ENCODE data around the gene EXOC6B.

The EXOC6B gene

DNA sequence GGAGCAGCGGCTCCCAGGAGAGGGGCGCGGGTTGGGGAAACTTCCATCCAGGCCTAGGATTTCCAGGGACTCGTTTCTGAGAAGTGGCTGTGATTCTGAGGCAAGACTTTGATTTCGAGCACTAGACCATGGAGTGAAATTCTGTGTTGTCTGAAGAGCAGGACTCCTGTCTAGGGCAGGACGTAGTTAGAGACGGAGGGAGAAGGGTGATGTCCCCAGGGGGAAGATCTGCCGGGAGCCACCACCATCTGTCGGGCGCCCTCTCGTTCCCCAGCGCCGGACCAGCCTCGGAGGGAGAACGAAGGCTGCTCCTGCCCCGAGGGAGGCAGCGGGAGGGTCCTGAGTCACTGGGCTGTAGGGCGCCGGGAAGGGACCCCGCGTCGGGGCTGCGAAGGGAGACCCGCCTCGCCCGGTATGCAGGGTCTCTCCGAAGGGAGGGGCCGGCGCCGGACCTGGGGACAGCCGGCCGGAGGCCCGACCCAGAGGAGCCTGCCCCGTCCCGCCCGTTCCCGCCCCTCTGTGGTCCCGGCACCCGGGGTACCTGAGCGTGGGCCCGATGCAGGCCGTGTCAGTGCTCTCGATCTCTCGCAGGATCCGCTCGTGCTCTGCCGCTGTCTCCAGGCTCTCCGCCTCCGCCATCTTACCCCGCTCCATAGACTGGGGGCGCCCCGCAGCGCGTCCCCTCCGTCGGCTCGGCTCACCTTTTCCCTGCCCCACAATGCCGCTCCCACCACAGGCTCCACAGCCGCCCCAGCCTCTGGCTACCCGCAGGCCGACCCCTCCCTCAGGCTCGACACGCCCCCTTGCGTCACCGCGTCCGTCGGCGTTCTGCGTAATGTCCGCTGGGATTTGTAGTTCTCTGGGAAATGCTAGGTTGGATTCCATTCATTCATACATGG, at the start of gene EXOC6B:
EXOC6B (minus strand) TSS at position 777 of the 899 bp plus-strand sequence.
- DNase-seq, result peak; percentile 72 to 87 (median 79)

GRCh38 chr2:72871880-72872279, 46.0 kb upstream of the EXOC6B start:
- DNase-seq, result no peak

DNA sequence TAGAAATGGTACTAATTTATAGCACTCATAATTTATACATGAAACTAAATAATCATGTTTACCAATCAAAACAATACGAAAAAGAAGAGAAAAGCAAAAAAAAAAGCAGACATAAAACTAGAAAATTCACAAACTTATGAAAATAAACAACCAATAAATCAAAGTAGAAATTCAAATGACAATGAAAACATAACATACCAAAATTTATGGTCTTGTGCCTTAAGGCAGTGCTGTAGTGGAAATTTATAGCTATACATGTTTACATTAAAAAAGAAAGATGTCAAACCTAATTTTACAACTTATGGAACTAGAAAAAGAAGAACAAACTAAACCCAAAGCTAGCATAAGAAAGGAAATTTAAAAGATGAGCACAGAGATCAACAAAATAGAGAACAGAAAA, 45.2 kb upstream of the EXOC6B start:
- no peak for DNase-seq

- no peak for DNase-seq
Measured at GRCh38 chr2:72864500-72864899, 38.7 kb upstream of the EXOC6B start.

DNA sequence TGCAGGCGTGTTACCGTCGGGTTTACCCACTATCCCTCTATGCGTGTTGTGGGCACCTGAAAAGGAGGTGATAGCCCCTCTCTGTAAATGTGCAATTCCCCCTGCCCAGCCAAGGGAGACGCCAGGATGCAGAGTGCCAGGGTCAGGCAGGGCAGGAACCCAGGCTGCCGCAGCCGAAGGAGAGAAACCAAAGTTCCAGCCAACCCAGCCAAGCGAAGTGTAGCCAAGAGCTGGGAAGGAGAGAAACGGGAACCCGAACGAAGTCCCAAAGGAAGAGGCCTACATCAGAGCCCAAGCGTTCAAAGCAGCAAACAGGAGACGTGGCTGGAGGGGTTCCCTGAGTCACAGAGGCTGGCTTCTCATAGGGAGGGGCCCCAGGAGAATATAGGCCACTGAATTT, 37.2 kb upstream of the EXOC6B start:
- DNase-seq, result no peak

DNA sequence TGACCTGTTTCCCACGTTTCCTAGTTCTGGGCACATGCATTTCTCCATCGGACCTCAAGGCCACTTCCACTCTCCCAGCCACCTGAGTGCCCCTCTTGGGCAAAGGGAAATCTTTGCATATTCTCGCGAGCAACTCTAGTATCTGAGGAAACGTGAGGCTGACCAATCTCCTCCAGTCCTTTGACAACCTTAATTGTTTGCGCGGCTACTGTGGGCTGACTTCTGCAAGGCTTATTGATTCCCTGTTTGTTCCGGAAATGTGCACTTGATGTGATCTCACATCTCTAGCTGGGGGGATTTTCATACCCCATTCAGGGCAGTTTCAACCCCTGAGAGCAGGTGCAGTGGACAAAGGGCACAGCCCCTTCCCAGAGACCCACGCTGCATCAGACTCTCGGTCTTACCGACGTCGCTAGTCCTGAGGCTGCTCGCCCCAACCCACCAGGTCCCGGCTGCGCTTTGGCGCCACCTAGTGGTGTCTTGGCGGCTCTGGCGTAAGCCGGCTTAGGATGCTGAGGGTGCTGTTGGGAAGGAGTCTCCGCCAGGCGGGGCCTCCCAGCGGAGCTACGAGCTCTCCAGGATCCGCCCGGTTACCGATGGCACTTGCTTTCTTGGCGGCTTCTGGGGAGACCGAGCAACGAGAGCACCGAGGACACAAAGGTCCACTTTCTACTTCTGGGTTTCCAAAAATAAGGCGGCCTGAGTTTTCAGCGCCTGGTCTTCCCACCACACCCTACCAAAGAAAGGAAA, 36.6 kb upstream of the EXOC6B start:
- peak; percentile 59 to 85 (median 76) for DNase-seq

- peak in 5 of 6 experiments; percentile 2 to 55 (median 47) for DNase-seq
Measured at GRCh38 chr2:72859831-72860262, 34.0 kb upstream of the EXOC6B start.

GRCh38 chr2:72851333-72851732, 25.5 kb upstream of the EXOC6B start:
- DNase-seq, result no peak

DNA sequence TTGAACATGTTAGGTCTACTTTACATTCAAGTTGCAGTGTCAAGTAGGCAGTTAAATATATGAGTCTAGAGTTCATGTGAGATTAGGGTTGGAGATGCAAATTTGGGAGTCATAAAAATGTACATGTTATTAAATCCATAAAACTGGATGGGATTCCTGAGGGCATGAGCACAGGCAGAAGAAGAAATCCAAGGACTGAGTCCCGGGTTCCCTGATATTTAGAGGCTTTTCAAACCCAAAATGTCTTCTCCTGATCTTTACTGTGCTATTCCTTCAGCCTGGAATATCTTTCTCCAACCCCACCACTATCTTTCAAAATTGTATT, 23.3 kb upstream of the EXOC6B start:
- no peak for DNase-seq

DNA sequence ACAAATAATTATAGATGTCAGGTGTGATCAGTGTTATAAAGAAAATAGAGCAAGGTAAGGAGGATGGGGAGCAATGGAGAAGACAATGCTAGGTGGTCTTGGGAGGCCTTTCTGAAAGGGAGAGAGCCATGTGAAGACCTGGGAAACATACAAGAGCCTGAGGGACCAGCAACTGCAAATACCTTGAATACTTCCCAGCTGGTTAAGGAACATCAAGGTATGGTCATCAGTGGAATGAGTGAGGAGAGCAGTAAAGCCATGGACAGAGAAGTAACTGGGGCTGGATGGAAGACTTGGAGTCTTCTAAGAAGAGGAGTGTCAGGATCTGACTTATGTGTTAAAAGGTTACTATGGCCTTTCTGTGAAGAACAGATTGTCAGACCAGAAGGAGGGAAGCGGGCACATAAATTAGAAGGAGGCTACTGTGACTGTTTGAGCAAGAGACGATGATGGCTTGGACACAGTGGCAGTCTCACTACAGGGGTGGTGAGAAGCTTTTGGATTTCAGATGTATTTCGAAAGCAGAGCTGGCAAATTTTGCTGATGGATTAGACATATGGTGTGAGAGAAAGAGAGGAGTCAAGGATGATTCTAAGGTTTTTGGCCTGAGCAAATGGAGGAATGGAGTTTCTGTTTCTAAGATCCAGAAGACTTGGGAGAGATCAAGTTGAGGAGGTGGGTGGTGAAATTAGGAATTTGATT, 22.8 kb upstream of the EXOC6B start:
- no peak for DNase-seq

GRCh38 chr2:72847534-72848315, 21.9 kb upstream of the EXOC6B start:
- DNase-seq, result no peak

DNA sequence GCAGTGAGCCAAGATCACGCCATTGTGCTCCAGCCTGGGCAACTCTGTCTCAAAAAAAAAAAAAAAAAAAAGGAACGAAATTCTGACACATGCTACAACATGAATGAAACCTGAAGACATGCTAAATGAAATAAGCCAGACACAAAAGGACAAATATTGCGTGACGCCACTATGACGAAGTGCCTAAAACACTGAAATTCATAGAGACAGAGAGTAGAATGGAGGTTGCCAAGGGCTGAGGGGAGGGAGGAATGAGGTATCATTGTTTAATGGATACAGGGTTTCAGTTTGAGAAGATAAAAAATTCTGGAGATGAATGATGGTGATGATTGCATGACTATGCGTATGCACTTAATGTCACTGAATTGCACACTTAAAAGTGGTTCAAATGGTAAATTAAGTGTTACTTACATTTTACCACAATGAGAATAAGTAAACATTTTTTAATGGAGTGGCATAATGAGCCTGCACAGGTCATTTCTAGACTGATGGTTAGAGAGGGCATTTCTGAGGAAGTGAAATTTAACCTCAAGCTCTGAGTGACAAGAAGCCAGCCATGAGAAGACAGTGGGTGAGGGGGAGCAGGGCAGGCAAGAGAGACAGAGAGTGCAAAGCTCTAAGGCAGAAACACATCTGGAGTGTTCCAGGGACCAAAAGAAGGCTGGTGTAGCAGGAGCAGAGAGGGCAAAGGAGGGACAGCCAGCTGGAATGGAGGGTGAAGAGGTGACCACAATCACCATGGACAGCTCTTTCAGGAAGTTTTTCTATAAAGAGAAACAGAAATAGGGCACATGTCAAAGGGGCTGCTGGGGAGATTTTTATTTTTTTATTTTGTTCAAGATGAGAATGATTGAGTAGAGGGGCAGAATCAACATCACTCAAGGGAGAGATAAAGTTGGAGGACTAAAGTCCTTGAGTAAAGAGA, 20.6 kb upstream of the EXOC6B start:
- no peak for DNase-seq

DNA sequence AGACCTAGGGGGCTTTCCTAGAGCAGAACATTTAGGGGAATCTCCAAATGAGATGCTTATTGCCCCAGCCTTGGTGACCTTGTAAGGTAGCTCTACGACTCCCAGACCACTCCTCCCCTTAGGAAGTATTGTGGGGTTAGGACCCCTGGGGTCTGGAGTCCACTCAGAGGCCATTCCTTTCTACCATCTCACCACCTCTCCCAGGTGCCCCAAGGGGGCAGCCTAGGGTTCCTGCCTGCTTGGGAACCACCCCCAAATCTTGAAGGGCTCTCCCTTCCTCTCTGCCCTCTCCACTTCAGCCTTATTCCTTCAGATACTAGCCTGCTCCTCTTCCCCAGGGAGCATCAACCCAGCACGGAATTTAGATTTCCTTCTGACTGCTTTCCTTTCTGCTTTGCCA, 17.5 kb upstream of the EXOC6B start:
- DNase-seq, result no peak

GRCh38 chr2:72841462-72842125, 15.8 kb upstream of the EXOC6B start:
- DNase-seq, result no peak

- no peak for DNase-seq
Measured at GRCh38 chr2:72840066-72840465, 14.2 kb upstream of the EXOC6B start.

GRCh38 chr2:72837171-72837570, 11.3 kb upstream of the EXOC6B start:
- no peak for DNase-seq

- DNase-seq, result no peak
Measured at GRCh38 chr2:72835403-72835802, 9.6 kb upstream of the EXOC6B start.

GRCh38 chr2:72834596-72834995, 8.8 kb upstream of the EXOC6B start:
- no peak for DNase-seq

GRCh38 chr2:72833084-72833714, 7.4 kb upstream of the EXOC6B start:
- peak in 3 of 6 experiments; percentile 12 to 35 (median 20) for DNase-seq

DNA sequence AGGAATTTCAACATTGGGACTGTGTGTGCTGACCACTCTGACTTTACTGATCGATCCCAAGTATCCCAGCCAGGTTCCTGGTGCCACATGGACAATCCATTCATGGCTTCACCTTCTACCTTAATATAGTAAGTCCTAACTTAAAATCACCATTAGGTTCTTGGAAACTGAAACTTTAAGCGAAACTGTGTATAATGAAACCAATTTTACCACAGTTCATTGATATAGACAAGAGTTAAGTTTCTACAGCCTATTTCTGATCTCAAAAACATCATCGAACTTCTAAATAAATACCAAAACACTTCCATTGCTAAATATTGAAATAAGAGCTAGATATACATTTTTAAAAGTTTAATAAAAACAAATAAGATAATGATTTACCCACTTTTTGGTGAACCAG, 4.4 kb upstream of the EXOC6B start:
- no peak for DNase-seq
